Fibroblast of the aortic adventitia (primary cell): ENCODE results near the gene GATA3. TPM values are rescaled to one million over a fixed set of nuclear protein-coding genes. Genes with fewer than 3 reads are reported as not detected.

ENCODE experiments used
- DNase-seq: peaks from one replicate; pipeline ENCODE4 v3.0.0-alpha.2; 2010; ENCODE audit warnings: low read depth
- H3K4me3 ChIP-seq: 2 replicates; pipeline ENCODE4 v1.5.1; 2011; ENCODE audit warnings: low read depth, mild to moderate bottlenecking, control low read depth, low read length, moderate library complexity
- CTCF ChIP-seq: IDR thresholded peaks from 2 replicates; pipeline ENCODE4 v1.5.1; 2011; ENCODE audit warnings: mild to moderate bottlenecking, low read length, control low read depth, inconsistent platforms; ENCODE audit not compliant: insufficient read depth
- total RNA-seq: library from RNA; depleted of rRNA; stranded (reverse); fragments of >200 nt; gene quantifications from 2 replicates; pipeline ENCODE4 v1.2.3, GENCODE V29; 2012; ENCODE audit warnings: low replicate concordance

Gene GATA3
- total RNA-seq, 1 donor = not detected

- H3K4me3 ChIP-seq = peak overlapping the region; percentile 68
- DNase-seq = no peak
- TF ChIP-seq CTCF = no peak
These were observed 1.5 kb upstream of the GATA3 start for GRCh38 chr10:8052956-8053445.

GRCh38 chr10:8053446-8054243, 843 bp upstream of the GATA3 start:
- TF ChIP-seq CTCF = peak; percentile 86
- peak overlapping the region; percentile 68 for H3K4me3 ChIP-seq
- DNase-seq = peak; percentile 68

- TF ChIP-seq CTCF = no peak
- peak; percentile 24 for DNase-seq
- peak overlapping the region; percentile 68 for H3K4me3 ChIP-seq
These were observed 319 bp upstream of the GATA3 start for GRCh38 chr10:8054244-8054493.

- H3K4me3 ChIP-seq = no peak overlapping the region
- no peak for TF ChIP-seq CTCF
- DNase-seq = no peak
These were observed 1.2 kb downstream of the GATA3 start for GRCh38 chr10:8055420-8056349.

- H3K4me3 ChIP-seq = no peak overlapping the region
- TF ChIP-seq CTCF = no peak
- no peak for DNase-seq
These were observed 1.9 kb downstream of the GATA3 start for GRCh38 chr10:8056378-8056777.

- no peak for DNase-seq
- TF ChIP-seq CTCF = no peak
These were observed 2.4 kb downstream of the GATA3 start for GRCh38 chr10:8056871-8057331.

More at GRCh38 chr10:8056871-8057331, 2.4 kb downstream of the GATA3 start:
- H3K4me3 ChIP-seq = no peak overlapping the region
